Transverse colon (tissue), 3 donors: ENCODE measurements around the gene SLC7A1.

ENCODE experiments used
- POLR2A ChIP-seq: fragments of 450-650 bp; IDR thresholded peaks from one replicate; pipeline ENCODE4 v1.6.1; 2016; ENCODE audit warnings: antibody characterized with exemption, mild to moderate bottlenecking, moderate library complexity
- TF ChIP-seq, protein P1 (sequence below), 5 experiments: fragments of 200-600 bp in 3 of 5; fragments of 450-650 bp in 2 of 5; sonication (generic) in 3 of 5; IDR thresholded peaks; 1 replicate in 2 of 5; 2 replicates in 3 of 5; pipeline ENCODE4 v1.5.1; 2016 to 2017; ENCODE audit warnings: antibody characterized with exemption in 5 of 5, inconsistent platforms in 3 of 5, mild to moderate bottlenecking in 2 of 5, moderate library complexity in 1 of 5

- TF ChIP-seq, protein P1, sequence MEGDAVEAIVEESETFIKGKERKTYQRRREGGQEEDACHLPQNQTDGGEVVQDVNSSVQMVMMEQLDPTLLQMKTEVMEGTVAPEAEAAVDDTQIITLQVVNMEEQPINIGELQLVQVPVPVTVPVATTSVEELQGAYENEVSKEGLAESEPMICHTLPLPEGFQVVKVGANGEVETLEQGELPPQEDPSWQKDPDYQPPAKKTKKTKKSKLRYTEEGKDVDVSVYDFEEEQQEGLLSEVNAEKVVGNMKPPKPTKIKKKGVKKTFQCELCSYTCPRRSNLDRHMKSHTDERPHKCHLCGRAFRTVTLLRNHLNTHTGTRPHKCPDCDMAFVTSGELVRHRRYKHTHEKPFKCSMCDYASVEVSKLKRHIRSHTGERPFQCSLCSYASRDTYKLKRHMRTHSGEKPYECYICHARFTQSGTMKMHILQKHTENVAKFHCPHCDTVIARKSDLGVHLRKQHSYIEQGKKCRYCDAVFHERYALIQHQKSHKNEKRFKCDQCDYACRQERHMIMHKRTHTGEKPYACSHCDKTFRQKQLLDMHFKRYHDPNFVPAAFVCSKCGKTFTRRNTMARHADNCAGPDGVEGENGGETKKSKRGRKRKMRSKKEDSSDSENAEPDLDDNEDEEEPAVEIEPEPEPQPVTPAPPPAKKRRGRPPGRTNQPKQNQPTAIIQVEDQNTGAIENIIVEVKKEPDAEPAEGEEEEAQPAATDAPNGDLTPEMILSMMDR (IDR thresholded peaks at IDR 0.05), result no peak
- no peak for TF ChIP-seq POLR2A
Observed at GRCh38 chr13:29507356-29507755, 88.1 kb downstream of the SLC7A1 start.
